H9 (cell line): ENCODE measurements around the gene IL9R. TPM values are rescaled to one million over a fixed set of nuclear protein-coding genes. Genes with fewer than 3 reads are reported as not detected.

Experiments used
- DNase-seq: peaks from one replicate; pipeline ENCODE4 v3.0.0-alpha.2; 2017
- H2AFZ ChIP-seq: one replicate; pipeline ENCODE4 v1.6.1; 2013; ENCODE audit warnings: mild to moderate bottlenecking, low read length, control low read depth, moderate library complexity
- H2AK5ac ChIP-seq: 2 replicates; pipeline ENCODE4 v1.6.1; 2013; ENCODE audit warnings: low read length, control low read depth, mixed read lengths; ENCODE audit not compliant: insufficient read length
- H2BK120ac ChIP-seq: one replicate; pipeline ENCODE4 v1.6.1; 2013; ENCODE audit warnings: low read depth, mild to moderate bottlenecking, low read length, control low read depth, inconsistent platforms; ENCODE audit not compliant: poor library complexity, severe bottlenecking
- H2BK12ac ChIP-seq: 2 replicates; pipeline ENCODE4 v1.6.1; 2013; ENCODE audit warnings: low read length, control low read depth, mixed read lengths, low read depth; ENCODE audit not compliant: insufficient read length
- H2BK15ac ChIP-seq: 2 replicates; pipeline ENCODE4 v1.6.1; 2013; ENCODE audit warnings: low read depth, low read length, control low read depth
- H2BK20ac ChIP-seq: one replicate; pipeline ENCODE4 v1.6.1; 2013; ENCODE audit warnings: low read depth, mild to moderate bottlenecking, low read length, control low read depth, inconsistent platforms; ENCODE audit not compliant: poor library complexity, severe bottlenecking
- H2BK5ac ChIP-seq: 2 replicates; pipeline ENCODE4 v1.6.1; 2013; ENCODE audit warnings: low read length, control low read depth, mixed read lengths; ENCODE audit not compliant: insufficient read length
- H3K14ac ChIP-seq: 2 replicates; pipeline ENCODE4 v1.6.1; 2013; ENCODE audit warnings: low read length, control low read depth; ENCODE audit not compliant: insufficient read depth
- H3K18ac ChIP-seq: 2 replicates; pipeline ENCODE4 v1.6.1; 2013; ENCODE audit warnings: low read depth, mild to moderate bottlenecking, mixed read lengths, low read length, control low read depth; ENCODE audit not compliant: insufficient read length
- H3K23ac ChIP-seq: 2 replicates; pipeline ENCODE4 v1.6.1; 2013; ENCODE audit warnings: low read length, control low read depth, mixed read lengths, low read depth; ENCODE audit not compliant: insufficient read length
- H3K23me2 ChIP-seq: 2 replicates; pipeline ENCODE4 v1.6.1; 2013; ENCODE audit warnings: low read depth, mild to moderate bottlenecking, mixed read lengths, low read length, control low read depth; ENCODE audit not compliant: insufficient read length, poor library complexity, severe bottlenecking
- H3K27ac ChIP-seq: 2 replicates; pipeline ENCODE4 v1.5.1; 2013; ENCODE audit warnings: low read length, control low read depth, mixed read lengths, low read depth; ENCODE audit not compliant: insufficient read length
- H3K27me3 ChIP-seq: 2 replicates; pipeline ENCODE4 v1.6.1; 2013; ENCODE audit warnings: low read length, control low read depth, inconsistent platforms; ENCODE audit not compliant: insufficient read depth
- H3K4ac ChIP-seq: 2 replicates; pipeline ENCODE4 v1.6.1; 2013; ENCODE audit warnings: low read depth, mild to moderate bottlenecking, control low read depth, inconsistent platforms, low read length, moderate library complexity
- H3K4me1 ChIP-seq: 2 replicates; pipeline ENCODE4 v1.6.1; 2013; ENCODE audit warnings: low read length, control low read depth, inconsistent platforms; ENCODE audit not compliant: insufficient read depth
- H3K4me2 ChIP-seq: 2 replicates; pipeline ENCODE4 v1.6.1; 2013; ENCODE audit warnings: low read length, control low read depth, mixed read lengths; ENCODE audit not compliant: insufficient read length, insufficient read depth
- H3K56ac ChIP-seq: 2 replicates; pipeline ENCODE4 v1.6.1; 2013; ENCODE audit warnings: low read depth, mild to moderate bottlenecking, mixed read lengths, low read length, control low read depth; ENCODE audit not compliant: insufficient read length
- H3K79me1 ChIP-seq: 2 replicates; pipeline ENCODE4 v1.6.1; 2013; ENCODE audit warnings: low read depth, mild to moderate bottlenecking, moderate library complexity, low read length, control low read depth, inconsistent platforms; ENCODE audit not compliant: insufficient read depth, poor library complexity, severe bottlenecking
- H3K79me2 ChIP-seq: 2 replicates; pipeline ENCODE4 v1.6.1; 2013; ENCODE audit warnings: low read length, control low read depth, inconsistent platforms; ENCODE audit not compliant: insufficient read depth
- H3K9ac ChIP-seq: 2 replicates; pipeline ENCODE4 v1.6.1; 2013; ENCODE audit warnings: low read length, control low read depth, mixed read lengths; ENCODE audit not compliant: insufficient read length; ENCODE audit errors: extremely low read depth
- H3K9me3 ChIP-seq: one replicate; pipeline ENCODE4 v1.6.1; 2013; ENCODE audit warnings: low read depth, low read length, inconsistent platforms; ENCODE audit not compliant: control insufficient read depth
- H3T11ph ChIP-seq: one replicate; pipeline ENCODE4 v1.6.1; 2013; ENCODE audit warnings: mild to moderate bottlenecking, low read length, control low read depth, inconsistent platforms
- H4K20me1 ChIP-seq: one replicate; pipeline ENCODE4 v1.6.1; 2013; ENCODE audit not compliant: control insufficient read depth, insufficient read length, insufficient read depth
- H4K5ac ChIP-seq: 2 replicates; pipeline ENCODE4 v1.6.1; 2013; ENCODE audit warnings: low read depth, mild to moderate bottlenecking, mixed read lengths, low read length, control low read depth; ENCODE audit not compliant: insufficient read length
- H4K8ac ChIP-seq: replicated peaks from 2 replicates; pipeline ENCODE4 v1.6.1; 2013; ENCODE audit warnings: low read length, control low read depth, mixed read lengths, low read depth; ENCODE audit not compliant: insufficient read length
- H4K91ac ChIP-seq: 2 replicates; pipeline ENCODE4 v1.6.1; 2013; ENCODE audit warnings: low read depth, mild to moderate bottlenecking, moderate library complexity, mixed read lengths, low read length, control low read depth; ENCODE audit not compliant: insufficient read length
- H3K27ac Mint-ChIP-seq, 3 experiments: 2 replicates in 2 of 3; 3 replicates in 1 of 3; pipeline ENCODE4 v1.8.0; 2020 to 2021; ENCODE audit warnings: mixed read lengths in 3 of 3, mild to moderate bottlenecking in 1 of 3, moderate library complexity in 1 of 3
- H3K27me3 Mint-ChIP-seq: 2 replicates; pipeline ENCODE4 v1.8.0; 2021; ENCODE audit warnings: low read depth, mild to moderate bottlenecking, moderate library complexity, mixed read lengths
- H3K36me3 Mint-ChIP-seq, 3 experiments: 2 replicates in 2 of 3; 3 replicates in 1 of 3; pipeline ENCODE4 v1.8.0; 2020 to 2021; ENCODE audit warnings: low read depth in 3 of 3, mixed read lengths in 3 of 3; ENCODE audit not compliant: insufficient read depth in 1 of 3
- H3K4me1 Mint-ChIP-seq, 2 experiments: 2 replicates each; pipeline ENCODE4 v1.8.0; 2020; ENCODE audit warnings: mixed read lengths in 2 of 2
- H3K4me3 Mint-ChIP-seq, 2 experiments: 2 replicates in 1 of 2; 3 replicates in 1 of 2; pipeline ENCODE4 v1.8.0; 2020 to 2021; ENCODE audit warnings: mild to moderate bottlenecking in 2 of 2, mixed read lengths in 2 of 2, moderate library complexity in 1 of 2
- H3K9me3 Mint-ChIP-seq, 2 experiments: 2 replicates in 1 of 2; 3 replicates in 1 of 2; pipeline ENCODE4 v1.8.0; 2020; ENCODE audit warnings: mild to moderate bottlenecking in 2 of 2, mixed read lengths in 2 of 2, moderate library complexity in 1 of 2
- WGBS: extraction: QIAGEN DNeasy Blood & Tissue Kit; methylation state at CpG from one replicate; pipeline ENCODE4 v1.1.7; 2013; ENCODE audit warnings: missing lambda C conversion rate, low lambda C conversion rate, mixed read lengths; ENCODE audit not compliant: insufficient read length; ENCODE audit errors: extremely low coverage; 5-methylcytosine and 5-hydroxymethylcytosine counted together
- total RNA-seq: library from RNA; stranded (reverse); gene quantifications from 2 replicates; pipeline ENCODE4 v1.2.1, GENCODE V29; 2021
- TF ChIP-seq, protein P1 (sequence below): fragments of 200-600 bp; sonication (generic); conservative IDR thresholded peaks from 3 replicates; pipeline ENCODE4 v1.8.0; 2021; ENCODE audit warnings: antibody characterized with exemption, mild to moderate bottlenecking

The IL9R gene
- total RNA-seq, 1 experiment from 2014 or later = 0.72 TPM

- no peaks in the 10 kb centered on the region for H3K79me1 ChIP-seq
- H3K56ac ChIP-seq = no peak overlapping the region
- no peak overlapping the region for H3K4me2 ChIP-seq
- no peak overlapping the region for H2BK12ac ChIP-seq
- H3T11ph ChIP-seq = no peak overlapping the region
- peak; percentile 68 for DNase-seq
- no peaks in the 10 kb centered on the region for H3K79me2 ChIP-seq
- WGBS = no CpG with 5 or more reads among the region's 8 CpGs
- no peaks in the 10 kb centered on the region for H3K23me2 ChIP-seq
- no peak overlapping the region for H2AFZ ChIP-seq
- no peak overlapping the region for H3K23ac ChIP-seq
- H3K9me3 ChIP-seq = peaks cover 24% of the 10 kb centered on the region
- TF ChIP-seq, protein P1, sequence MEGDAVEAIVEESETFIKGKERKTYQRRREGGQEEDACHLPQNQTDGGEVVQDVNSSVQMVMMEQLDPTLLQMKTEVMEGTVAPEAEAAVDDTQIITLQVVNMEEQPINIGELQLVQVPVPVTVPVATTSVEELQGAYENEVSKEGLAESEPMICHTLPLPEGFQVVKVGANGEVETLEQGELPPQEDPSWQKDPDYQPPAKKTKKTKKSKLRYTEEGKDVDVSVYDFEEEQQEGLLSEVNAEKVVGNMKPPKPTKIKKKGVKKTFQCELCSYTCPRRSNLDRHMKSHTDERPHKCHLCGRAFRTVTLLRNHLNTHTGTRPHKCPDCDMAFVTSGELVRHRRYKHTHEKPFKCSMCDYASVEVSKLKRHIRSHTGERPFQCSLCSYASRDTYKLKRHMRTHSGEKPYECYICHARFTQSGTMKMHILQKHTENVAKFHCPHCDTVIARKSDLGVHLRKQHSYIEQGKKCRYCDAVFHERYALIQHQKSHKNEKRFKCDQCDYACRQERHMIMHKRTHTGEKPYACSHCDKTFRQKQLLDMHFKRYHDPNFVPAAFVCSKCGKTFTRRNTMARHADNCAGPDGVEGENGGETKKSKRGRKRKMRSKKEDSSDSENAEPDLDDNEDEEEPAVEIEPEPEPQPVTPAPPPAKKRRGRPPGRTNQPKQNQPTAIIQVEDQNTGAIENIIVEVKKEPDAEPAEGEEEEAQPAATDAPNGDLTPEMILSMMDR = peak; percentile 77
- H2AK5ac ChIP-seq = no peak overlapping the region
- H2BK5ac ChIP-seq = no peak overlapping the region
- H3K4ac ChIP-seq = no peak overlapping the region
- H4K91ac ChIP-seq = no peak overlapping the region
- H3K36me3 Mint-ChIP-seq = peaks cover 7 to 22% (median 12%) of the 10 kb centered on the region in 3 experiments
- no peak overlapping the region for H3K18ac ChIP-seq
- peaks cover 0 to 2% of the 10 kb centered on the region in 2 experiments; a peak in 1 of 4 replicates for H3K4me1 Mint-ChIP-seq
- no peak overlapping the region for H3K9ac ChIP-seq
- H3K27me3 ChIP-seq = no peaks in the 10 kb centered on the region
- no peaks in the 10 kb centered on the region for H4K20me1 ChIP-seq
- H3K9me3 Mint-ChIP-seq = peaks cover 82 to 87% of the 10 kb centered on the region in 2 experiments
- H4K5ac ChIP-seq = no peak overlapping the region
- H2BK20ac ChIP-seq = no peak overlapping the region
- H3K14ac ChIP-seq = no peak overlapping the region
- no peak overlapping the region for H3K27ac ChIP-seq
- H4K8ac ChIP-seq = no peak overlapping the region
- H2BK15ac ChIP-seq = no peak overlapping the region
- no peaks in the 10 kb centered on the region for H3K27me3 Mint-ChIP-seq
- no peak overlapping the region for H3K27ac Mint-ChIP-seq
- no peak overlapping the region for H2BK120ac ChIP-seq
- no peaks in the 10 kb centered on the region for H3K4me1 ChIP-seq
- no peak overlapping the region for H3K4me3 Mint-ChIP-seq
Observed at GRCh38 chrX:155966876-155967275, 30.6 kb upstream of the IL9R start.
